NCI-H2081 (cell line): ENCODE results near the gene BAIAP2L2.
"Not testable (repeated sequence)": the region's sequence is repeated elsewhere in the genome, so short reads cannot be mapped to it uniquely, and the experiment has no call there.

Source experiments
- DNase-seq, 2 experiments: peaks; one replicate each; lab custom pipeline; 2025; lab: John Stamatoyannopoulos, UW

BAIAP2L2 gene

DNA sequence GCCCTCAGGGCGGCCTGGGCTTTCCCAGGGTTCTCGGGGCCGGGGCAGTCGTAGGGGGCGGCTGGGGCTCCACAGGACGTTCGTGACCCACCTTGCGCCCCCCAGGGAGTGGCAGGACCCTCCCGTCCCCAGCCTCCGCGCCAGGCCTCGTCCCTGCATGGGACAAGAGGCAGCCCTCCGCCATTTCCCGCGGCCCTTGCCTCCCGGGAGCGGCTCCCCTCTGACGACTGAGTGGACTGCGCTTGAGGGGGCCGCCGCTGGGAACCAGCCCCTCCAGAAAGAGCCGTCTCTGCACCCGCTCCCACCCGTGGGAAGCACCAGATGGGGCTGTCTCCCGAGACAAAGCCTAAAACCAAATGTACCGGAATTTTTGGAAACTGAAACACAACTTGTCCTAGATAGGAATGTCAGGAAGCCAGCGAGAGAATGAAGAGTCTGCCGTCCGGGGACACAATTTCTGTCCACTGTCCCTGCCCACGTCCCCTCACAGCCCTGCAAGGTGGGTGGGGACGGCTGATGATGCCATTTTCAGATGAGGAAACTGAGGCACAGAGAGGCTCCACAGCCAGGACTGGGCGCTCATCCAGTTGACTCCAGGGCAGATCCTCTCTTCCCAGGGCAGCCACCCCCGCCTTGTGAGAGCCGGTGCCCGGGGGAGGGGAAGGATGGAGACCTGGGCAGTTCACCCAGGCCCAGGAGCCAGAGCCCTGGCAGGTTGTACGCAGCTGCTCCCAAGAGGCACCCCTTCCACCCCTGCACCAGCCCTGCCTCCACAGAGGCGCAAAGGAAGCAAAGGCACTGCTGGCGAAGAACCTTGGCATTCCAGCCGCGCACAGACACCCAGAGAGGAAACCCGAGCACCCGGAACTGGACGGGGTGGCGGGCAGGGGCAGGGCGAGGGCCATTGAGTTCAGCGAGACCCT is 71.3 kb downstream of the BAIAP2L2 start:
- DNase-seq, result no peak

- DNase-seq, result no peak
Observed at GRCh38 chr22:38038426-38038825, 72.1 kb downstream of the BAIAP2L2 start.

GRCh38 chr22:38037367-38038150 is 72.9 kb downstream of the BAIAP2L2 start:
- not testable (repeated sequence) for DNase-seq

- DNase-seq, result no peak
Observed at GRCh38 chr22:38036392-38037062, 74.0 kb downstream of the BAIAP2L2 start.

GRCh38 chr22:38035530-38035885 is 75.0 kb downstream of the BAIAP2L2 start:
- no peak for DNase-seq
